HG03280 (cell line): Measurements from ENCODE around the gene FRMD3.
"Not testable (repeated sequence)": the region's sequence is repeated elsewhere in the genome, so short reads cannot be mapped to it uniquely, and the experiment has no call there.

ENCODE experiments used
- ATAC-seq: cut with Tn5 transposase; IDR thresholded peaks from one replicate; pipeline ENCODE4 v1.9.1; 2021; ENCODE audit warnings: mild to moderate bottlenecking, moderate library complexity; ENCODE audit not compliant: unreplicated experiment

The FRMD3 gene

DNA sequence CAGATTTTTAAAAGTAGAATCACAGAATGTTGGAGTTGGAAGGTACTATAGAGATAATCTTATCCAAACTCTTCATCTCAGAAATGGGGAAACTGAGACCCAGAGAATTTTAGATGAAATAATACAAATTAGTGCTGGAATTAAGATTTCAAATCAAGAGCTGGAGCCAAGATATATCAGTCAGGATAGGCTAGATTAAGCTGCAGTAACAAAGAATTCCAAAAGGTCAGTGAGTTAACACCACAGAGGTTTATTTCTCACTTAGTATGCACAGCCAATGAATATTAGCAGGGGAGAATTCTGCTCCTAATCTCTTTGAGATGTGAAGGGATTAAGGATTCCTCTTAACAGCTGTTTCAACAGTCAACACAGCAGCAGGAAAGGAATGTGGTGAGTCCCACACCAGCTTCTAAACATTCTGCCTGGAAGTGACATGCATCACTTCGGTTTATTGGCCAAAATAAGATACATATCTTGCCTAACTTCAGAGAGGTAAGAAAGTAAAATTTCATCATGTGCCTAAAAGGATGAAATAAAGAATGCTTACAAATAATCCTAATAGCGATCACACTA, 136.8 kb downstream of the FRMD3 start:
- no peak for ATAC-seq

DNA sequence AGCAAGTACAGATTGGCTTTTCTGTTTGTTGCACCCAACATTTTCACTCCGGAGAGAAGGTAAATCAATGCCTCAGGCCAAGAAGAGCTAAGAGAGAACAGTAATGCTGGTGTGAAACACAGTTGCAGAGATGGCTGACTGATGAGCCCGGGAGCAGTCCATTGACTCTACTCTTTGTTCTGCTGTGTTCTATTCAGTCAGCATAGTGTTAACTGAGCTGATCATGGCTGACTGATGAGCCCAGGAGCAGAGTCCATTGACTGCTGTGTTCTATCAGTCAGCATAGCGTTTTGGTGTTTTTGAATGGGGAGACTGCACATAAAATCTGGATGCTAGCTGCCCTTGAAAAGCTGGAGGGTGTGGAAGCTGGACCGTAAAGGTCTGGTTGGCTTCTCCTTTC, 141.4 kb downstream of the FRMD3 start:
- ATAC-seq = no peak

DNA sequence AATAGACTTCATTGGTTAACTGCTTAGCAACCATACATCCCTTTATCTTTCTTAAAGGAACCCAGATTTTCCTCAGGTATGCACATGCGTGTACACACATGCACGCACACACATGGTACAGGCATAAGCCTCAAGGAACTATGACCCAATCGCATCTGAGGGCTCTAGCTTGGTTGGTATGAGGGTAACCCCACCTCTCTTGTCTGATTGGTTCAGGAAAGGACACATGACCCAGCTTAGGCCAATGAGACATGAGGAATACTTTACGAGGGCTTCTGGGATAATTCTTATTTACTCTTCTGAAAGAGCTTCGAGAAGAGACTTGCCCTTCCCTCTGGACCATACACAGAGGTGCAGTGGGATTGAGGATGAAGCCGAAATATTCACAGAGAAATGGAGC, 141.9 kb downstream of the FRMD3 start:
- no peak for ATAC-seq

DNA sequence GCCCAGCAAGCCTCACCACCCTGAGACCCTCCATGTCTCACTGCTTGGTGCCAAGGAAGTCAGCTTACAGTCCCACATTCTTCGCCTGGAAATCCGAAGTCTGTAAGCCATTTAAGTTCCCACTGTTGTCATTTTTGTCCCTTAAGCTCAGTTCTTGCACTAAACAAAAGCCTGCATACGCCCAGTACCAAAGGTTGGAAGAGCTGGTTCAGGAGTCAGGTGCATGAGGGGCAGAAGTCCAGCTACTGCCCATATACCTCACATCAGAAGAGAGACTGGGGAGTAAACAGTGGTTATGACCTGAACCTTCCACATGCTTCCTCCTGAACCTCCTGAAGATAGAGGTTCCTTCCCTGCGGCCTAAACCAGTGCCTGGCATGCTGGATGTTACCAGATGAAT, 146.0 kb downstream of the FRMD3 start:
- no peak for ATAC-seq

DNA sequence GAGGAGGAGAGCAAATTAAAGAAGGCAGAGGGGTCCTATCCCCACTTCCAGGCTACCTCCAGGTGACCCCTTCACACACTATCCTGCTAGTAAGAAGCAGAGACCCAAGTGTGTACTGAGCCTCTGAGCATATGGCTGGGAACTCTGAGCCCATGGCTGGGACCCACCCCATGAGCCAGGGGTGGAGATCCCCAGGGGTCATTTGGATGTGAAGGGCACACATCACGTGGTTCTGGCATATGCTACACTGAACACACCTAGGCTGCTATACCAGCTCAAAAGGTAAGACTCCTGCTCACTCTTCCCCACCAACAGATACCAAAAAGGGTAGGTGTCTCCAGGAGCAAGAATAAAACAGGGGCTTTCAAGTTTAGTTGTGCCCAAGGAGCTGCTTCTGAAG, 149.9 kb downstream of the FRMD3 start:
- ATAC-seq = no peak

DNA sequence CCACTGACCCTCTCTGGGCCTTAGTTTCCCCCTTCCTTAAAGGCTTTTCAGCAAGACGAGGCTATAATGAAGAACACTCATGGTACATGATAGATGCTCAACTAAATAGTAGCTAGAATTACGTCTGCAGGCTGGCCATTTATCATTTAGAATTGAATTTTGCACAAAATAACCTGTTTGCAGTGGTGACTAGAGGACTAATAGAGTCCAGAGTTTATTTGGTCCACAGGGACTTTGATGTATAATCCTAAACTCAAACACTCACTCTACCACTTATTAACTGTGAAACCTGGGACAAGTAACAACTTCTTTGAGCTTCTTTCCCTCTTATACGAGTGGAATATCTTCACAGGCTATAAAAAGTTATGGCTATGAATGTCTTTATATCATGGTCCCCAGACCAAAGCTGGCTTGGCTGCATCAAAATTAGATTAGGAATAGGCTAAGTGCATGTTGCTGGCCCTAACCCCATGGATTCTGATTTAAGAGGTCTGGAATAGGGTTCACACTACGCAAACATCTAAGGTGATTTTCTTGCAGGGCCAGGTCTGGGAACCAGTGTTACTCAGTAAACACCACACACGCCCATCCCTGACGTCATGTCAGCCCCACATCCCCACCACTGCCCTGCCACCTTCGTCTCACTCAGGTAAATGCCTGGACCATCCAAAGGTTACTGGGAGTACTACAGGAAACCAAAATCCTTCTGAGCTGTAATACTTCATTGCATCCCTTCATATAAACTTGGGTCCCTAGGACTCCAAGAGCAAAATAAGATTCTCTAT, 150.6 kb downstream of the FRMD3 start:
- ATAC-seq = no peak

DNA sequence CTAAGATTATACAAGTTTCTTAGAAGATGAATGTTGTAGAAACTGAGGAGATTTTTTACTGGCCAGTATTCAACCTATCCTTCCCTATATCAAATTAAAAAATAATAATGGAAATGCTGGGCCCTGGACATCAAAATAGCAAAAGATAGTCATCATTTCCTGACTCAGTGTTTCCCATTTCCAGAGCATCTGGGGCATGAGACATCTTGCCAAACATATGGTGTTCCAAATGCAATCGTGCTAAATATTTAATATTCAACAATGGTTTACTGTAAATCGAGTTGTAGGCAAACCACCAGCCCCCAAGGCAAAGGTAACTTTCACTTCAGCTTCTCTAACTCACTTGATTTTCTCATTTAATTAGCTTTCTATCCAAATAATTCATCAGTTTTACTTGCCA, 152.9 kb downstream of the FRMD3 start:
- no peak for ATAC-seq

DNA sequence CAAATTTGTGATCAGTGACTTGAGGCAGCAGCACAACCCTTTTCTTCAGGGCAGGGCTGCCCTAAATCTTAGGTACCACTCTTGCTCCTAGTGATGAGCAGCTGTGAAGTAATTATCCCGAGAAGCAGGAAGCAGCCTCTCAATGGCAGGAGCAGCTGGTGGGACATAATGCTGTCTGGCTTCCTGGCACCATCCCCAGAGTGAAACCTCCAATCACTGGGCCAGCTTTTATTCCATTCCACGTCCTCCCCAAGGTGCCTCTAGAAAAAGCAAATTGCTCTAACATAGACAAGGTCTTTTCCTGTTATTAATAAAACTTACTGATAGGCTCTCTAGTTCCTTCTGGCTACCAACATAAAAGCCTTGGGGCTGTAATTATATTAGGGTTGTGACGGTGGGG, 154.0 kb downstream of the FRMD3 start:
- ATAC-seq = no peak

DNA sequence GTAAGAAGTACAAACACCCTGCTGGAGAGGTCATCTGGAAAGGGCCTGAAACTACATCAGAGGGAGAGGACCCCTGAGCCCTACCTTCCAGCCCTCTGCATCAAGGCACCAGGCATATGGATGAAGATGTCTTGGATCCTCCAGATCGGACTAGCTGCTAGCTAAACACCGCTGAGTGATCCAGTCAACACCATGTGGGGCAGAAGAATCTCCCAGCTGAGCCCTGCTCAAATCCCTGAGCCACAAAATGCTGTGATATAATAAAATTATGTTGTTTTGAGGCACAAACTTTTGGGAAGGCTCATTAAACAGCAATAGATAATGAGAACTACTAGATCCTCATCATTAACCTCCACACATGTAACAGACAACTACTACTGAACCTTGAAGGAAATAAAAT, 155.2 kb downstream of the FRMD3 start:
- ATAC-seq = no peak

DNA sequence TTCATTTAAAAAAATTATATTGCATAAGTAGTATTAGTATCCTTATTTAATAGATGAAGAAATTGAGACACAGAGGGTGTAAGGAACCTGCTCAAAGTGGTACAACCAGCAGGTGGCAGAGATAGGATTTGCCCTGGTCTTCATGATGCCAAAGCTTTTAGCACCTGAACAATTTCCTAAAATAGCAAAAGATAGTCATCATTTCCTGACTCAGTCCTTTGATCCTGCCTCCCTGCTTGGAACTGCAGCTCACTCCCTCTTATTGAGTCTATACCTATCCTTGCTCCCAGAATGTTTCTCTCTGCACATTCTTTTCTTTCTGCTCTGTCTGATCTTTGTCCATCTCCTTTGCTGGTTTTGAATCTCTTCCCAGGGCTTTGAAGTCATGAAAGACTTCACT, 155.8 kb downstream of the FRMD3 start:
- no peak for ATAC-seq

DNA sequence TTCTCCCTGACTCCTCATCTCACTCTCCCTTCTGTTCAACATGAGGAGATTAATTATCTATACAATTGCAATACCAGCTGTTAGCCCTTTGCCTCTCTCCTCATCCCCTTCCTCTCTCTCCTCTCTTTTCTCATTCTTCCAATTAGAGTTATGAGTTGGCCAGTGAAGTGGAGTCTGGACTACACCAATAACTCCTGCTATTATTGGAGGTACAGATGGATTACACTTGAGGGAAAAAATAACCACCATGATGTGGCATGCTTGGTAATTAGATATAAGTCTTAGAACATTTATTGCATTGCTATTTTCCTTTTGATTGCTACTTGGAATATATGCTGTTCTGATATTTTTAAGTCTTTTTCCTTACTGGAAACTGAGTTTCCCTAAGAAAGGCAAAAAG, 159.2 kb downstream of the FRMD3 start:
- no peak for ATAC-seq

DNA sequence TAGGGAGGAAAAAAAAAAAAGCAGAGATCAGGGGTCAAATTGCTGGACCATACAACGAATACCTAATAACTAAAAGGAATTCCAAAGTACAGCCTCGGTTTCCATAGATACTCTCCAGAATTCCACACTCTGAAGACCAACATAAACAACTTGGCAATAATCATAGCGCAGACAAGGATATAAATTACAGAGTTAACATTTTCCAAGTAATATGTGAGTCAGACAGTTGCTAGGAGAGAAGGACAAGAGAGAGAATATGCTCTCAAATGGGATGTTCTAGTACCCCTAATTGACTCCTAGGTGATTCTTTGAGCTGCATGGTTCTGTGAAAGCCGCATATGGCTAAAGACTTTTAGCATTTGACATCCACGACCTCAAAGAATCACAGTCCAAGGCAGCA, 165.2 kb downstream of the FRMD3 start:
- ATAC-seq = no peak

DNA sequence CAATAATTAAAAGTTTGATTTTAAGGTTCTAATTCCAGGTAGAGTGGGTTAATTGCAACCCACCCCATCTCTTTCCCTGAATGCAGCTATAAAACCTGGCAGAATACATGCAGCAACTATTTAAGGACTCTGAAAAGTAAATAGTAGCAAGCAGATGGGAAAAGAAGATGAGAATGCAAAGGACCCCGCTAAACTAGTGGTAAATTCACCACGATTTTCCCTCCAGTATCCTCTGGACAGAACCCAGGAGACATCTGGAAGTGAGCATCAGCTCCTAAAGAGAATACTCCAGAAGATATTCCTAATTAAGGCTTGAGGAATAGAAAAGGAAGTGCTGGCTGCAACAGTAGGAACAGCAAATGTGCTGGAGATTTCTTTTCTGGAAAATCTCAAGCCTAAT, 170.9 kb downstream of the FRMD3 start:
- ATAC-seq = no peak

DNA sequence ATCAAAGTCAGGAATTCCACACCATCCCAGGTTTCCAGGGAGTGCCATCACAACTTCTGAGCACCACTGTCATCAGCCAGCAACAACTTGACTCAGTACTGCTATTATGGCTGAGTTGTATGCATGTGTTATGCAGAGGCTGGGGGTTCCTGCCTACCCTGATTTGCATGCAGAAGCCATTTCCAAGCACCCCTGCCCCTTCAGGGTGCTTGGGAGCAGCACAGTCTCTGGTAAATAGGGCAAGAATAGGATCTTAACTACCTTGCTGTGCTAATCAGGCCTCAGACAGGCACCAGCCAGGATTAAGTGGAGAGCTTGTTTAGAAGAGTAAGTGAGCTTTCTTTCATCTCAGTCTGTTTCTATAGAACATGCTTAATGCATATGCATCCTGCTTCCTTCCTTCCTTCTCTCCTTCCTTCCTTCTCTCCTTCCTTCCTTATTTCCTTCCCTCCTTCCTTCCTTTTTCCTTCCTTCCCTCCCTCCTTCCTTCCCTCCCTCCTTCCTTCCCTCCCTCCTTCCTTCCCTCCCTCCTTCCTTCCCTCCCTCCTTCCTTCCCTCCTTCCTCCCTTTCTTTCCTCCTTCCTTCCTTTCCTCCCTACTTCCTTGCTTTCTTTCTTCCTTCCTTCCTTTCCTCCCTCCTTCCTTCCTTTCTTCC, 175.7 kb downstream of the FRMD3 start:
- no peak for ATAC-seq

DNA sequence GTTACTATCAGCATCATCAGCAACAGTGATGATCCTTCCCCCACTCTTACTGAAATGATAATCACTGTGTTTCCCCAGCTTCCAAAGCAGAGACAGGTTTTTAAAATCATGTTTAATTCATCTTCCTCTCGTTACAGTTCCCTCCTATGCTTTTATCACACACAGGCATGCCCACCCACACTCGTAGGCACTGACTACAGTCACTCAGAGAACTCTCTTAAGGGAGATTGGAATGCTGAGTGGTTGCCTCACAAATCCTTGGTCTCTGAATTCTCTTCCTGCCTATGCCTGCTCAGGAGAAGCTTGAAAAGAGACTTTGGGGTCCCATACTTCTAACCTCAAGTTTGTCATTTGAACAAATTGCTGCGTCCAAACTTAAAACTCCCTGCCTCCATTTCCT, 179.2 kb downstream of the FRMD3 start:
- ATAC-seq = no peak

DNA sequence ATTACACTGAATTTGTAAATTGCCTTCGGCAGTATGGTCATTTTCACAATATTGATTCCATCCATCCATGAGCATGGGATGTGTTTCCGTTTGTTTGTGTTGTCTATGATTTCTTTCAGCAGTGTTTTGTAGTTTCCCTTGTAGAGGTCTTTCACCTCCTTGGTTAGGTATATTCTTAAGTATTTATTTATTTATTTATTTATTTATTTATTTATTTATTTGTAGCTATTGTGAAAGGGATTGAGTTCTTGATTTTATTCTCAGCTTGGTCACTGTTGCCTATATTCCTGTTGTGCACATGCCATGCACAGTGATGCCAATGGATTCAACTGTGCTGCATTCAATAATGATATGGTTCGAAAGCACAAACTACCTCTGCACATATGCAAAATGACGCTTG, 179.7 kb downstream of the FRMD3 start:
- not testable (repeated sequence) for ATAC-seq

DNA sequence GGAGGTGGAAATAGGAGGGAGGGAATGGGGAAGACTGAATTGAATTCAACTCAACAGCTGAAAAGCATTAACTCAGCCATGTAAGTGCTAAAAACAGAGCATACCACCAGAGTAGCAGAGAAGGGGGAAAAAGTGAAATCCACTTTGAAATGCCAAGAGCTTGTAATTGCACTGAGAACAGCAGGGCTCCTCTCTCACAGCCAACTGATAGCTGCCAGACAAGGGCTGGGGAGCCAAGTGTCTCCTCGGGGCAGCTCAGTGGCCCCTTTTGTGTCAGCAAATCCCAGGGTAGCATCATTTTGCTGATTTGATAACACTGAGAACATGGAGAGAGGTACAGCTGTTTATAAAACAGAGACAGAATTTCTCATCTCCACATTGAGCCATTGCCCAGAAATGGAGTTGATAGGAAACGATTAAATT, 182.5 kb downstream of the FRMD3 start:
- ATAC-seq = no peak

DNA sequence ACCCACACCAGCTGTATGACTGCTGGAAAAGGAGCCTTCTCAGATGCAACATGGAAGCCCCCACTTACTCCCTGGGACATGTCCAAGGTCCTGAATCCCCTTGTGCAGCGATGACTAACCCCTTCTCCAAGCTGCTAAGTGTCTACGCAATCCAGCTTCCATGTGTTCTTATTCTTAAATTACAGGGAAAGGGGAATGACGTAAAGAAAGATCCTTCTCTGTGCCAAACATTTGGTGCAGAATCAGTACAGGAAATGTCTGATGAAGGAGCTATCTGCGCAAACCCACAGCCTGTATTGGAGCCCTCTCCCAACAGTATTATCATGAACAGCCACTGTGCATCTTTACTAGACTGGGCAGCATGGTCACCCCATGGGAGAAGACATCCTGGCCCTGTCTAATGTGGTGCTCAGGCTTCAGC, 183.2 kb downstream of the FRMD3 start:
- no peak for ATAC-seq

DNA sequence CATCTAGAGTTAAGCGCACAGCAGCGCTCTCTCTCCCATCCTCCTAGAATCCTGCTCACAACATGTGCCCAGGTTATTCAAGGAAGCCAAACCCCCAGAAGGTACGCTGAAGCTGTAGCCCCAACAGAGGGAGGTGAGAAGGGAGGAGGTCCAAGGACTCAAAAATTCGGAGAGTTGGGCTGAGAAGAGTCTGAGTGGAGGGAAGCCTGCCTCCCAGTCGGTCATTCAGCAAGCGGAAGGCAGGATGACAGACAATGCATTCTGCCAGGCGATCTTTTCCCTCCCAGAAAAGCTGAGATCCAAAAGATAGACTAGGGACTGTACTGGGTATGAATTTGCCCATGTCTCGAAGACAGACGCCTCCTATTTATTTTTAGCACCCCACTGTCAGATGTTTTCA, 189.2 kb downstream of the FRMD3 start:
- no peak for ATAC-seq

DNA sequence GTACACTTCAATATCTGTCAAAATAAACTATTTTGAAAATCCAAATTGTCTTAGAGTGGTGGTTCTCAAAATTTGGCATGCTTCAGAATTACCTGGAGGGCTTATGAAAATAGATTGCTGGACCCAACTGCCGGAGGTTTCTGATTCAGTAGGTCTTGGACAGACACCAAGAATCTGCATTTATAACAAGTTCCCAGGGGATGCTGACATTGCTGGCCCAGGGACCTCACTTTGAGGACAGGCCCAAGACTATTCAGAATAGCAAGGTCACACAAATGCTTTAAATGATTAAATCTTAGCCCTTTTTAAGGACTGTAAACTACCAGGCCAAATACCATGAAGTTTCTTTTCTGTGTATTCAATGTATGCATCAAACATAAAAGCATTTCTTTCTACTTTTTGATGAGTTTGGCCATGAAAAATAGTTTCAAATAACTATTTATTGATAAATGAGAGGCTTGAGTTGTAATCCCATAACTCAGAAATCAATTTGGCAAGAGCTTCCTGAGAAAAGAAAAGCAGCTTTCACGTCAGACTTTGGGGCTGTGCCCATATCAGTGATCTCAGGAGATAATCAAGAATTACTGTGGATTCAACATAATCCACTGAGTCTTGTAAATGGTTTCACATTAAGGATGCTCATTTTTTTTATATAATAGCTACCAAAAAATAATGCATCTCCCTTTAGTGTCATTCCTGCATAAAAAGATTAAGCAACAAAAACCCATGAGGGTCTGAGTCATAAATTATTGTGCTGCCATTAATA, 191.4 kb downstream of the FRMD3 start:
- no peak for ATAC-seq

DNA sequence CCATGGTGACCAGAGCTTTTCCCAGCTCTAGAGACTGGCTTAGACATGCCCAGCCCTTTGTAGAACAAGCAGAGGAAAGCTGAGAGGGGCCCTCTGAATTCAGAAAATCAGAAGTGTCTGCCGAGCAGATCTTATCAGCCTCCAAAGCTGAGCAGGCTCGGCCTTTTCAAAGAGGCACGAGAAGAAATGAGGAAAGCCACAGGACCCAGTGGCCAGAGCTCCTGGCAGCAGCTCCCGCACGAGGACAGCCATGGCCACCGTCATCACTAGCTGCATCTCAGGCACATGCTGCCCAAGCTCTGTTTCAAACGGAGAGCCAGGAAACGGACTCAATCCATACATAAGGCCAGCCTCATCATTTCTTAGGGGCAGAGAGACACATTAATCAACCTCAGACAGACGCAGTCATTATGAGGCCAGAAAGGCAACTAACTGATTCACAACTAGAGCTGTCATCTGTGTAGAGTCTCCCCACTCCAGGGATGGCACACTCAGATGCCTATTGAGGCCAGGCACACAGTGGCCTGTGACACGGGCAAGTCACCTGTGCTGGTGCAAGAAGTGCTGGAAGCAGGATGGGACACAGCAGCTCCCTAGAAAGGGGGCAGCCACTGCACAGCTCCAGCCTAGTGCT, 194.7 kb downstream of the FRMD3 start:
- no peak for ATAC-seq
